ENCODE results near the gene PACRG. TPM values are rescaled to one million over a fixed set of nuclear protein-coding genes. Genes with fewer than 3 reads are reported as not detected.

Gene PACRG
- total RNA-seq, 2 experiments from 2014 or later: not detected

DNA sequence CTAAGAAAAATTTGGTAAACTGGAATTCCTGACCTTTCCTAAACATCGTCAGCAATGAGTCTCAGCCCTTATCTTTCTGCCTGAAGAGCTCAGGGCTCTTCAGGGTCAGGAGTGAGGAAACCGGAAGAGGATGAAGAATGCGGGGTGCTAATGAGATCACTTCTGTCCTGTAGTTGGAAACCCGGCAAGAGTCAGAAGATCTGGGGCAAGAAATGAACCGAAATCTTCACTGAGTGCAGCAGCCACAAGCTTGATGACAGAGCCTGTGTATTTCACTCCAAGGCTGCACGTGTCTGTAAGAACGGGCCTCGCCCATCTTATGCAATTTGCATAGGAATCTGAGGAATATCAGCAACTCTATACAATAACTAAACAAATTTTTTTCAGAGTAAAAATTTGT, 626.3 kb downstream of the PACRG start:
- Mint-ChIP-seq H3K27me3 (peaks cover 4% of the 10 kb centered on the region), H3K4me3 (no peak overlapping the region), H3K9me3 (ENCODE audit: low read depth) (no peaks in the 10 kb centered on the region), H3K4me1 (no peaks in the 10 kb centered on the region), H3K27ac (no peak overlapping the region), H3K36me3 (ENCODE audit: low read depth) (no peaks in the 10 kb centered on the region)
- intact Hi-C loops (cut with DNase I, micrococcal nuclease): no loop called here
- CTCF ChIA-PET: no interaction called here
- DNase-seq (no peak), ATAC-seq (no peak)
- POLR2A ChIA-PET: no interaction called here

GRCh38 chr6:163354761-163355425, 627.1 kb downstream of the PACRG start:
- DNase-seq: no peak
- ATAC-seq: no peak
- Mint-ChIP-seq H3K36me3 (ENCODE audit: low read depth) (no peaks in the 10 kb centered on the region), H3K27me3 (peaks cover 4% of the 10 kb centered on the region), H3K27ac (no peak overlapping the region), H3K4me3 (no peak overlapping the region), H3K4me1 (no peaks in the 10 kb centered on the region), H3K9me3 (ENCODE audit: low read depth) (no peaks in the 10 kb centered on the region)
- intact Hi-C loops (cut with DNase I, micrococcal nuclease): no loop called here
- ChIA-PET CTCF (no interaction called here), POLR2A (no interaction called here)

GRCh38 chr6:163355426-163355991, 627.7 kb downstream of the PACRG start:
- H3K4me1 Mint-ChIP-seq: no peaks in the 10 kb centered on the region
- no peaks in the 10 kb centered on the region for H3K9me3 Mint-ChIP-seq (ENCODE audit: low read depth)
- DNase-seq (no peak), ATAC-seq (no peak)
- peaks cover 4% of the 10 kb centered on the region for H3K27me3 Mint-ChIP-seq
- H3K36me3 Mint-ChIP-seq (ENCODE audit: low read depth): no peaks in the 10 kb centered on the region
- H3K4me3 Mint-ChIP-seq: no peak overlapping the region
- H3K27ac Mint-ChIP-seq: no peak overlapping the region
- ChIA-PET POLR2A (no interaction called here), CTCF (no interaction called here)
- intact Hi-C loops (cut with DNase I, micrococcal nuclease): no loop called here

- ChIA-PET POLR2A (no interaction called here), CTCF (no interaction called here)
- no peaks in the 10 kb centered on the region for H3K9me3 Mint-ChIP-seq (ENCODE audit: low read depth)
- peaks cover 4% of the 10 kb centered on the region for H3K27me3 Mint-ChIP-seq
- DNase-seq (peak; percentile 12), ATAC-seq (no peak)
- no peak overlapping the region for H3K4me3 Mint-ChIP-seq
- H3K36me3 Mint-ChIP-seq (ENCODE audit: low read depth): no peaks in the 10 kb centered on the region
- intact Hi-C loops (cut with DNase I, micrococcal nuclease): no loop called here
- H3K4me1 Mint-ChIP-seq: no peaks in the 10 kb centered on the region
- H3K27ac Mint-ChIP-seq: no peak overlapping the region
These were observed 628.5 kb downstream of the PACRG start for GRCh38 chr6:163356324-163356723.

GRCh38 chr6:163356743-163357142, 629.0 kb downstream of the PACRG start:
- intact Hi-C loops (cut with DNase I, micrococcal nuclease): no loop called here
- POLR2A ChIA-PET: no interaction called here

DNA sequence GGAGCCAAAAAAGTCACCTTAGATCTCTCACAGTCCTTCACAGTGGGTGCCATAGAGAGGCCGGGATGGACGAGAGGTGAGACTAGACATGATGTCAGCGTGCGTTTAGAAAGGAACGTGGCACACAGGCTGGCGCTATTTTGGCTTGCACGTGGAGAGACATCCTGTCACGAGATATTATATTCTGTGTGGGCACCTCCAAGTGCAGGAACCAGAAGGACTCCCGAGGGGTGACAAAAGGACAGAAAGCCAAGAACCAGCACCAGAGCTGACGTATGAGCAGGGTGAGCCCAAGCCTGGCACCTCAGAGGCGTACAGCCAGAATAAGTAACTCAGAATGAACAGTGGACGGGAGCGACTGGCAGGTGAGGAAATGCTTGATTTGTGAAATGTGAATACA, 636.9 kb downstream of the PACRG start:
- CTCF ChIA-PET: no interaction called here
- H3K9me3 Mint-ChIP-seq (ENCODE audit: low read depth): no peaks in the 10 kb centered on the region
- H3K4me1 Mint-ChIP-seq: no peaks in the 10 kb centered on the region
- POLR2A ChIA-PET: no interaction called here
- no peak for DNase-seq
- no peaks in the 10 kb centered on the region for H3K36me3 Mint-ChIP-seq (ENCODE audit: low read depth)
- no peak overlapping the region for H3K4me3 Mint-ChIP-seq
- no peak overlapping the region for H3K27ac Mint-ChIP-seq
- intact Hi-C loops (cut with DNase I, micrococcal nuclease): no loop called here
- H3K27me3 Mint-ChIP-seq: peaks cover 7% of the 10 kb centered on the region
- no peak for ATAC-seq

More at GRCh38 chr6:163356743-163357142, 629.0 kb downstream of the PACRG start:
- CTCF ChIA-PET: no interaction called here
- ATAC-seq (no peak), DNase-seq (no peak)
- Mint-ChIP-seq H3K9me3 (ENCODE audit: low read depth) (no peaks in the 10 kb centered on the region), H3K36me3 (ENCODE audit: low read depth) (no peaks in the 10 kb centered on the region), H3K4me1 (no peaks in the 10 kb centered on the region), H3K4me3 (no peak overlapping the region), H3K27me3 (peaks cover 6% of the 10 kb centered on the region), H3K27ac (no peak overlapping the region)

Other genes with a start within 250 kb of the PACRG start
- gene PRKN, start 208 bp upstream of the PACRG start, total RNA-seq: under 1 TPM; 0.56 to 0.87 TPM